ENCODE data around the gene LRG1. TPM values are rescaled to one million over a fixed set of nuclear protein-coding genes. Genes with fewer than 3 reads are reported as not detected.

The LRG1 gene
- total and polyA plus RNA-seq, 2 of the 13 experiments (the other 11 are each of a cell fraction or from before 2014, with no cell fraction given), result 12.0 to 39.3 TPM

DNA sequence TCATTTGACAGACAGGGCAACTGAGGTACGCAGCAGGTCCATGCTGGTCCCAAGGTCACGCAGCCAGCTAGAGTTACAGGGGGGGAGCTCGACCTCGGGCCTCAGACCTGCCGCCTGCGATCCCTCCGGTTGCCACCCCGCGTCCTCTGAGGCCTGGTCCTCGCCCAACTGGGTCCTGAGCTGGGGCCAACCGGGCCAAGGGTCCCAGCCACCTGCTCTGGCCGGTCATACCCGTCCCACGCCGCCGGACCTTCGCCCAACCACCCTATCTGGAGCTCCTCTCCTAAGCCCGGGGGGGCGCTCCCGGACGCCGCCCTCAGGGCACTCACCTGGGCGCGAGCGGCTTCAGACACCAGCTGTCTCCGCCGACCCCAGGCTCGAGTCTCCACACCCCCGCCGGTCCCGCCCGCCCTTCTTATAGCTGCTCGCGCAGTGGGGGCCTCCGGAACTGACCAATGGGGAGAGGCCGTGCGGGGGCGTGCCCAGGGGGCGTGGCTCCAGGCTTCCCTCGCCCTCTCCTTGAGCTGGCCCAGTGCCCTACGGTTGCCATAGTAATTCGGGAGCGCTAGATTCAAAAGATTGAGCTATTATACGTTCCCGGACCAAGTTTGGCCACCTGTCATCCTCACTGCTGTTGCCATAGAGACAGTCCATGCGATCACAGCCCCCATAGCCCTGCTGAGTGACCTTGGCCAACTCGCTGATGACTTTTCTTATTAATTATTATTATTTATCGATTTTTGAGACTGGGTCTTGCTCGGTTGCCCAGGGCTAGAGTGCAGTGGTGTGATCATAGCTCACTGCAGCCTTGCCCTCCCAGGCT, 4.8 kb downstream of the LRG1 start, which contains the start of gene PLIN5 (continued):
- TF ChIP-seq GABPA (IDR thresholded peaks at IDR 0.05; ENCODE audit: low read depth, low read length), result no peak
- 0 out of 2 replicates have a peak, but pooled peaks have one; percentile 11 for TF ChIP-seq GABPA (CRISPR knock-in tag; IDR thresholded peaks at IDR 0.05; ENCODE audit: low read depth)
- no peak for TF ChIP-seq ZNF672 (CRISPR knock-in tag; IDR thresholded peaks at IDR 0.05)
- 0 out of 2 replicates have a peak, but pooled peaks have one; percentile 55 for TF ChIP-seq NRL (CRISPR knock-in tag; IDR thresholded peaks at IDR 0.05; ENCODE audit: borderline replicate concordance)
- 0 out of 2 replicates have a peak, but pooled peaks have one; percentile 18 for TF ChIP-seq BCL6 (CRISPR knock-in tag; IDR thresholded peaks at IDR 0.05)
- no peak; the same call in 1 of the 2 replicates for TF ChIP-seq HIVEP1 (CRISPR knock-in tag; IDR thresholded peaks at IDR 0.05)
- TF ChIP-seq FOXP1 (IDR thresholded peaks at IDR 0.05), result no peak
- no peak for TF ChIP-seq FOXP1 (CRISPR knock-in tag; IDR thresholded peaks at IDR 0.05)
- no peak for TF ChIP-seq U2AF1 (optimal IDR thresholded peaks at IDR 0.05; ENCODE audit: low read depth, low read length)
- TF ChIP-seq AGO1 (IDR thresholded peaks at IDR 0.05; ENCODE audit: low read depth, low read length, poor library complexity, severe bottlenecking), result peak; percentile 54
- TF ChIP-seq HMGA1 (CRISPR knock-in tag; conservative IDR thresholded peaks at IDR 0.05), result no peak
- TF ChIP-seq HOXA5 (CRISPR knock-in tag; IDR thresholded peaks at IDR 0.05), result no peak
- TF ChIP-seq, protein P1, sequence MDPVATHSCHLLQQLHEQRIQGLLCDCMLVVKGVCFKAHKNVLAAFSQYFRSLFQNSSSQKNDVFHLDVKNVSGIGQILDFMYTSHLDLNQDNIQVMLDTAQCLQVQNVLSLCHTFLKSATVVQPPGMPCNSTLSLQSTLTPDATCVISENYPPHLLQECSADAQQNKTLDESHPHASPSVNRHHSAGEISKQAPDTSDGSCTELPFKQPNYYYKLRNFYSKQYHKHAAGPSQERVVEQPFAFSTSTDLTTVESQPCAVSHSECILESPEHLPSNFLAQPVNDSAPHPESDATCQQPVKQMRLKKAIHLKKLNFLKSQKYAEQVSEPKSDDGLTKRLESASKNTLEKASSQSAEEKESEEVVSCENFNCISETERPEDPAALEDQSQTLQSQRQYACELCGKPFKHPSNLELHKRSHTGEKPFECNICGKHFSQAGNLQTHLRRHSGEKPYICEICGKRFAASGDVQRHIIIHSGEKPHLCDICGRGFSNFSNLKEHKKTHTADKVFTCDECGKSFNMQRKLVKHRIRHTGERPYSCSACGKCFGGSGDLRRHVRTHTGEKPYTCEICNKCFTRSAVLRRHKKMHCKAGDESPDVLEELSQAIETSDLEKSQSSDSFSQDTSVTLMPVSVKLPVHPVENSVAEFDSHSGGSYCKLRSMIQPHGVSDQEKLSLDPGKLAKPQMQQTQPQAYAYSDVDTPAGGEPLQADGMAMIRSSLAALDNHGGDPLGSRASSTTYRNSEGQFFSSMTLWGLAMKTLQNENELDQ (CRISPR knock-in tag; IDR thresholded peaks at IDR 0.05; ENCODE audit: borderline replicate concordance), result no peak
- no peak for TF ChIP-seq CHD2 (IDR thresholded peaks at IDR 0.05; ENCODE audit: low read depth, low read length)
- TF ChIP-seq, protein P2, sequence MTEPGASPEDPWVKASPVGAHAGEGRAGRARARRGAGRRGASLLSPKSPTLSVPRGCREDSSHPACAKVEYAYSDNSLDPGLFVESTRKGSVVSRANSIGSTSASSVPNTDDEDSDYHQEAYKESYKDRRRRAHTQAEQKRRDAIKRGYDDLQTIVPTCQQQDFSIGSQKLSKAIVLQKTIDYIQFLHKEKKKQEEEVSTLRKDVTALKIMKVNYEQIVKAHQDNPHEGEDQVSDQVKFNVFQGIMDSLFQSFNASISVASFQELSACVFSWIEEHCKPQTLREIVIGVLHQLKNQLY (CRISPR knock-in tag; IDR thresholded peaks at IDR 0.05), result no peak
- TF ChIP-seq, protein P3, sequence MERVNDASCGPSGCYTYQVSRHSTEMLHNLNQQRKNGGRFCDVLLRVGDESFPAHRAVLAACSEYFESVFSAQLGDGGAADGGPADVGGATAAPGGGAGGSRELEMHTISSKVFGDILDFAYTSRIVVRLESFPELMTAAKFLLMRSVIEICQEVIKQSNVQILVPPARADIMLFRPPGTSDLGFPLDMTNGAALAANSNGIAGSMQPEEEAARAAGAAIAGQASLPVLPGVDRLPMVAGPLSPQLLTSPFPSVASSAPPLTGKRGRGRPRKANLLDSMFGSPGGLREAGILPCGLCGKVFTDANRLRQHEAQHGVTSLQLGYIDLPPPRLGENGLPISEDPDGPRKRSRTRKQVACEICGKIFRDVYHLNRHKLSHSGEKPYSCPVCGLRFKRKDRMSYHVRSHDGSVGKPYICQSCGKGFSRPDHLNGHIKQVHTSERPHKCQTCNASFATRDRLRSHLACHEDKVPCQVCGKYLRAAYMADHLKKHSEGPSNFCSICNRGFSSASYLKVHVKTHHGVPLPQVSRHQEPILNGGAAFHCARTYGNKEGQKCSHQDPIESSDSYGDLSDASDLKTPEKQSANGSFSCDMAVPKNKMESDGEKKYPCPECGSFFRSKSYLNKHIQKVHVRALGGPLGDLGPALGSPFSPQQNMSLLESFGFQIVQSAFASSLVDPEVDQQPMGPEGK (CRISPR knock-in tag; IDR thresholded peaks at IDR 0.05), result peak; percentile 93
- TF ChIP-seq POLR2AphosphoS5 (IDR thresholded peaks at IDR 0.05; ENCODE audit: low read depth, low read length), result 0 out of 2 replicates have a peak, but pooled peaks have one; percentile 35
- TF ChIP-seq, protein P4, sequence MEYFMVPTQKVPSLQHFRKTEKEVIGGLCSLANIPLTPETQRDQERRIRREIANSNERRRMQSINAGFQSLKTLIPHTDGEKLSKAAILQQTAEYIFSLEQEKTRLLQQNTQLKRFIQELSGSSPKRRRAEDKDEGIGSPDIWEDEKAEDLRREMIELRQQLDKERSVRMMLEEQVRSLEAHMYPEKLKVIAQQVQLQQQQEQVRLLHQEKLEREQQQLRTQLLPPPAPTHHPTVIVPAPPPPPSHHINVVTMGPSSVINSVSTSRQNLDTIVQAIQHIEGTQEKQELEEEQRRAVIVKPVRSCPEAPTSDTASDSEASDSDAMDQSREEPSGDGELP (IDR thresholded peaks at IDR 0.05; ENCODE audit: borderline replicate concordance, low read depth), result peak; percentile 63; the same call in 1 of the 2 replicates
- no peak for TF ChIP-seq ZNF577 (CRISPR knock-in tag; IDR thresholded peaks at IDR 0.05; ENCODE audit: borderline replicate concordance, low read depth)
- no peak for TF ChIP-seq ZNF761 (CRISPR knock-in tag; conservative IDR thresholded peaks at IDR 0.05)
- TF ChIP-seq, protein P5, sequence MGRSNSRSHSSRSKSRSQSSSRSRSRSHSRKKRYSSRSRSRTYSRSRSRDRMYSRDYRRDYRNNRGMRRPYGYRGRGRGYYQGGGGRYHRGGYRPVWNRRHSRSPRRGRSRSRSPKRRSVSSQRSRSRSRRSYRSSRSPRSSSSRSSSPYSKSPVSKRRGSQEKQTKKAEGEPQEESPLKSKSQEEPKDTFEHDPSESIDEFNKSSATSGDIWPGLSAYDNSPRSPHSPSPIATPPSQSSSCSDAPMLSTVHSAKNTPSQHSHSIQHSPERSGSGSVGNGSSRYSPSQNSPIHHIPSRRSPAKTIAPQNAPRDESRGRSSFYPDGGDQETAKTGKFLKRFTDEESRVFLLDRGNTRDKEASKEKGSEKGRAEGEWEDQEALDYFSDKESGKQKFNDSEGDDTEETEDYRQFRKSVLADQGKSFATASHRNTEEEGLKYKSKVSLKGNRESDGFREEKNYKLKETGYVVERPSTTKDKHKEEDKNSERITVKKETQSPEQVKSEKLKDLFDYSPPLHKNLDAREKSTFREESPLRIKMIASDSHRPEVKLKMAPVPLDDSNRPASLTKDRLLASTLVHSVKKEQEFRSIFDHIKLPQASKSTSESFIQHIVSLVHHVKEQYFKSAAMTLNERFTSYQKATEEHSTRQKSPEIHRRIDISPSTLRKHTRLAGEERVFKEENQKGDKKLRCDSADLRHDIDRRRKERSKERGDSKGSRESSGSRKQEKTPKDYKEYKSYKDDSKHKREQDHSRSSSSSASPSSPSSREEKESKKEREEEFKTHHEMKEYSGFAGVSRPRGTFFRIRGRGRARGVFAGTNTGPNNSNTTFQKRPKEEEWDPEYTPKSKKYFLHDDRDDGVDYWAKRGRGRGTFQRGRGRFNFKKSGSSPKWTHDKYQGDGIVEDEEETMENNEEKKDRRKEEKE (IDR thresholded peaks at IDR 0.05), result no peak
